ENCODE measurements around the gene PPME1.

Gene PPME1

GRCh38 chr11:74171997-74172396 lies 908 bp downstream of the PPME1 start:
- peak overlapping the region; percentile 76 for H3K4me3 ChIP-seq (ENCODE audit: low read length)
- peaks cover 12% of the 10 kb centered on the region for H3K36me3 ChIP-seq (ENCODE audit: insufficient read depth, low read length)
- no peaks in the 10 kb centered on the region for H3K27me3 ChIP-seq (ENCODE audit: insufficient read depth, low read length)
- no peak overlapping the region for H2AFZ ChIP-seq (ENCODE audit: low read depth, low read length)
- peaks cover 25% of the 10 kb centered on the region for H3K4me1 ChIP-seq (ENCODE audit: insufficient read depth, low read length)
- H3K9me3 ChIP-seq (ENCODE audit: low read length): no peaks in the 10 kb centered on the region

GRCh38 chr11:74175920-74176319 lies 4.8 kb downstream of the PPME1 start:
- peaks cover 11% of the 10 kb centered on the region for H3K36me3 ChIP-seq (ENCODE audit: insufficient read depth, low read length)
- H3K4me3 ChIP-seq (ENCODE audit: low read length): no peak overlapping the region
- peaks cover 10% of the 10 kb centered on the region for H3K4me1 ChIP-seq (ENCODE audit: insufficient read depth, low read length)
- H3K9me3 ChIP-seq (ENCODE audit: low read length): no peaks in the 10 kb centered on the region
- no peaks in the 10 kb centered on the region for H3K27me3 ChIP-seq (ENCODE audit: insufficient read depth, low read length)
- H2AFZ ChIP-seq (ENCODE audit: low read depth, low read length): no peak overlapping the region

- Histone ChIP-seq H3K27me3 (ENCODE audit: insufficient read depth, low read length) (no peaks in the 10 kb centered on the region), H2AFZ (ENCODE audit: low read depth, low read length) (no peak overlapping the region), H3K36me3 (ENCODE audit: insufficient read depth, low read length) (peaks cover 13% of the 10 kb centered on the region), H3K4me1 (ENCODE audit: insufficient read depth, low read length) (no peaks in the 10 kb centered on the region), H3K4me3 (ENCODE audit: low read length) (no peak overlapping the region), H3K9me3 (ENCODE audit: low read length) (no peaks in the 10 kb centered on the region)
Measured at GRCh38 chr11:74179234-74180052, 8.4 kb downstream of the PPME1 start.

GRCh38 chr11:74182635-74183034 lies 11.5 kb downstream of the PPME1 start:
- H3K4me3 ChIP-seq (ENCODE audit: low read length): no peak overlapping the region
- no peak overlapping the region for H2AFZ ChIP-seq (ENCODE audit: low read depth, low read length)
- no peaks in the 10 kb centered on the region for H3K9me3 ChIP-seq (ENCODE audit: low read length)
- H3K36me3 ChIP-seq (ENCODE audit: insufficient read depth, low read length): peaks cover 10% of the 10 kb centered on the region
- H3K27me3 ChIP-seq (ENCODE audit: insufficient read depth, low read length): no peaks in the 10 kb centered on the region
- no peaks in the 10 kb centered on the region for H3K4me1 ChIP-seq (ENCODE audit: insufficient read depth, low read length)

- H3K4me3 ChIP-seq (ENCODE audit: low read length): no peak overlapping the region
- H3K36me3 ChIP-seq (ENCODE audit: insufficient read depth, low read length): peaks cover 5% of the 10 kb centered on the region
- H3K27me3 ChIP-seq (ENCODE audit: insufficient read depth, low read length): no peaks in the 10 kb centered on the region
- H2AFZ ChIP-seq (ENCODE audit: low read depth, low read length): no peak overlapping the region
- peaks cover 3% of the 10 kb centered on the region for H3K9me3 ChIP-seq (ENCODE audit: low read length)
- no peaks in the 10 kb centered on the region for H3K4me1 ChIP-seq (ENCODE audit: insufficient read depth, low read length)
Measured at GRCh38 chr11:74185285-74185684, 14.2 kb downstream of the PPME1 start.

- peaks cover 3% of the 10 kb centered on the region for H3K9me3 ChIP-seq (ENCODE audit: low read length)
- H3K36me3 ChIP-seq (ENCODE audit: insufficient read depth, low read length): peaks cover 5% of the 10 kb centered on the region
- no peaks in the 10 kb centered on the region for H3K4me1 ChIP-seq (ENCODE audit: insufficient read depth, low read length)
- no peaks in the 10 kb centered on the region for H3K27me3 ChIP-seq (ENCODE audit: insufficient read depth, low read length)
- H2AFZ ChIP-seq (ENCODE audit: low read depth, low read length): no peak overlapping the region
- no peak overlapping the region for H3K4me3 ChIP-seq (ENCODE audit: low read length)
Measured at GRCh38 chr11:74185695-74186094, 14.6 kb downstream of the PPME1 start.

- peaks cover 2% of the 10 kb centered on the region for H3K36me3 ChIP-seq (ENCODE audit: insufficient read depth, low read length)
- H3K4me1 ChIP-seq (ENCODE audit: insufficient read depth, low read length): no peaks in the 10 kb centered on the region
- no peaks in the 10 kb centered on the region for H3K27me3 ChIP-seq (ENCODE audit: insufficient read depth, low read length)
Measured at GRCh38 chr11:74195828-74196227, 24.7 kb downstream of the PPME1 start.

GRCh38 chr11:74196781-74197486 lies 25.8 kb downstream of the PPME1 start:
- no peak overlapping the region for H2AFZ ChIP-seq (ENCODE audit: low read depth, low read length)
- H3K27me3 ChIP-seq (ENCODE audit: insufficient read depth, low read length): no peaks in the 10 kb centered on the region
- H3K9me3 ChIP-seq (ENCODE audit: low read length): peaks cover 2% of the 10 kb centered on the region
- H3K4me1 ChIP-seq (ENCODE audit: insufficient read depth, low read length): no peaks in the 10 kb centered on the region
- H3K4me3 ChIP-seq (ENCODE audit: low read length): no peak overlapping the region
- H3K36me3 ChIP-seq (ENCODE audit: insufficient read depth, low read length): peaks cover 2% of the 10 kb centered on the region

More at GRCh38 chr11:74195828-74196227, 24.7 kb downstream of the PPME1 start:
- H3K9me3 ChIP-seq (ENCODE audit: low read length): peaks cover 4% of the 10 kb centered on the region
- no peak overlapping the region for H3K4me3 ChIP-seq (ENCODE audit: low read length)
- H2AFZ ChIP-seq (ENCODE audit: low read depth, low read length): no peak overlapping the region

GRCh38 chr11:74203966-74204365 lies 32.9 kb downstream of the PPME1 start:
- Histone ChIP-seq H2AFZ (ENCODE audit: low read depth, low read length) (no peak overlapping the region), H3K36me3 (ENCODE audit: insufficient read depth, low read length) (peaks cover 36% of the 10 kb centered on the region), H3K9me3 (ENCODE audit: low read length) (no peaks in the 10 kb centered on the region)

GRCh38 chr11:74204701-74205100 lies 33.6 kb downstream of the PPME1 start:
- Histone ChIP-seq H3K27me3 (ENCODE audit: insufficient read depth, low read length) (no peaks in the 10 kb centered on the region), H3K36me3 (ENCODE audit: insufficient read depth, low read length) (peaks cover 40% of the 10 kb centered on the region), H3K4me3 (ENCODE audit: low read length) (no peak overlapping the region), H3K9me3 (ENCODE audit: low read length) (no peaks in the 10 kb centered on the region), H2AFZ (ENCODE audit: low read depth, low read length) (no peak overlapping the region), H3K4me1 (ENCODE audit: insufficient read depth, low read length) (no peaks in the 10 kb centered on the region)

More at GRCh38 chr11:74203966-74204365, 32.9 kb downstream of the PPME1 start:
- H3K4me1 ChIP-seq (ENCODE audit: insufficient read depth, low read length): no peaks in the 10 kb centered on the region
- H3K4me3 ChIP-seq (ENCODE audit: low read length): no peak overlapping the region
- no peaks in the 10 kb centered on the region for H3K27me3 ChIP-seq (ENCODE audit: insufficient read depth, low read length)

GRCh38 chr11:74205181-74205580 lies 34.1 kb downstream of the PPME1 start:
- no peaks in the 10 kb centered on the region for H3K4me1 ChIP-seq (ENCODE audit: insufficient read depth, low read length)
- no peaks in the 10 kb centered on the region for H3K9me3 ChIP-seq (ENCODE audit: low read length)
- no peak overlapping the region for H3K4me3 ChIP-seq (ENCODE audit: low read length)
- no peak overlapping the region for H2AFZ ChIP-seq (ENCODE audit: low read depth, low read length)
- H3K27me3 ChIP-seq (ENCODE audit: insufficient read depth, low read length): no peaks in the 10 kb centered on the region
- peaks cover 45% of the 10 kb centered on the region for H3K36me3 ChIP-seq (ENCODE audit: insufficient read depth, low read length)

GRCh38 chr11:74206746-74207145 lies 35.7 kb downstream of the PPME1 start:
- H3K36me3 ChIP-seq (ENCODE audit: insufficient read depth, low read length): peaks cover 54% of the 10 kb centered on the region
- H2AFZ ChIP-seq (ENCODE audit: low read depth, low read length): no peak overlapping the region
- H3K4me3 ChIP-seq (ENCODE audit: low read length): no peak overlapping the region
- H3K4me1 ChIP-seq (ENCODE audit: insufficient read depth, low read length): no peaks in the 10 kb centered on the region
- H3K9me3 ChIP-seq (ENCODE audit: low read length): no peaks in the 10 kb centered on the region
- H3K27me3 ChIP-seq (ENCODE audit: insufficient read depth, low read length): no peaks in the 10 kb centered on the region

- Histone ChIP-seq H3K27me3 (ENCODE audit: insufficient read depth, low read length) (no peaks in the 10 kb centered on the region), H3K36me3 (ENCODE audit: insufficient read depth, low read length) (peaks cover 70% of the 10 kb centered on the region)
Measured at GRCh38 chr11:74208507-74208906, 37.4 kb downstream of the PPME1 start.

More at GRCh38 chr11:74208507-74208906, 37.4 kb downstream of the PPME1 start:
- no peaks in the 10 kb centered on the region for H3K4me1 ChIP-seq (ENCODE audit: insufficient read depth, low read length)
- no peak overlapping the region for H2AFZ ChIP-seq (ENCODE audit: low read depth, low read length)
- H3K9me3 ChIP-seq (ENCODE audit: low read length): peaks cover 15% of the 10 kb centered on the region
- no peak overlapping the region for H3K4me3 ChIP-seq (ENCODE audit: low read length)
